Keratinocyte (primary cell): ENCODE data around the gene CCNB3. TPM values are rescaled to one million over a fixed set of nuclear protein-coding genes. Genes with fewer than 3 reads are reported as not detected.

Experiments
- DNase-seq: peaks from one replicate; pipeline ENCODE4 v3.0.0-alpha.2; 2011; ENCODE audit warnings: low read depth, missing footprints, low spot score
- FAIRE-seq: peaks from 2 replicates; lab custom pipeline; 2011; peaks lifted over from hg19 to GRCh38; lab: Jason Lieb, UNC
- H2AFZ ChIP-seq: 2 replicates; pipeline ENCODE4 v1.6.0; 2012; ENCODE audit warnings: low read length, control low read depth, inconsistent platforms; ENCODE audit not compliant: control insufficient read depth
- H3K27ac ChIP-seq: 2 replicates; pipeline ENCODE4 v1.5.1; 2011; ENCODE audit warnings: low read length; ENCODE audit not compliant: control insufficient read depth, insufficient read depth
- H3K27me3 ChIP-seq: 3 replicates; pipeline ENCODE4 v1.6.0; 2011; ENCODE audit warnings: low read length; ENCODE audit not compliant: control insufficient read depth, insufficient read depth; ENCODE audit errors: extremely low read depth
- H3K36me3 ChIP-seq, 2 experiments: 2 replicates in 1 of 2; 3 replicates in 1 of 2; pipeline ENCODE4 v1.5.1; 2011; ENCODE audit warnings: low read length in 2 of 2, mild to moderate bottlenecking in 1 of 2; ENCODE audit not compliant: control insufficient read depth in 2 of 2, insufficient read depth in 2 of 2; ENCODE audit errors: extremely low read depth in 1 of 2
- H3K4me1 ChIP-seq: 3 replicates; pipeline ENCODE4 v1.5.1; 2011; ENCODE audit warnings: low read length; ENCODE audit not compliant: control insufficient read depth, insufficient read depth; ENCODE audit errors: extremely low read depth
- H3K4me2 ChIP-seq: 3 replicates; pipeline ENCODE4 v1.6.0; 2011; ENCODE audit warnings: low read depth, low read length; ENCODE audit not compliant: control insufficient read depth, insufficient read depth; ENCODE audit errors: extremely low read depth
- H3K4me3 ChIP-seq, 3 experiments: fragments of 200-600 bp in 1 of 3; sonication (generic) in 1 of 3; 2 replicates in 2 of 3; 3 replicates in 1 of 3; pipeline ENCODE4 v1.5.1; 2011 to 2016; ENCODE audit warnings: low read length in 3 of 3, mild to moderate bottlenecking in 3 of 3, control low read depth in 2 of 3, inconsistent platforms in 1 of 3, low read depth in 1 of 3, mixed read lengths in 1 of 3, mixed run types in 1 of 3, moderate library complexity in 1 of 3; ENCODE audit not compliant: control insufficient read depth in 2 of 3, insufficient read depth in 2 of 3; ENCODE audit errors: extremely low read depth in 1 of 3
- H3K79me2 ChIP-seq: 2 replicates; pipeline ENCODE4 v1.6.0; 2012; ENCODE audit warnings: low read length; ENCODE audit not compliant: control insufficient read depth, insufficient read depth
- H3K9ac ChIP-seq: 3 replicates; pipeline ENCODE4 v1.6.0; 2011; ENCODE audit warnings: low read length; ENCODE audit not compliant: control insufficient read depth, insufficient read depth; ENCODE audit errors: extremely low read depth
- H3K9me1 ChIP-seq: 3 replicates; pipeline ENCODE4 v1.6.0; 2011; ENCODE audit warnings: low read length; ENCODE audit not compliant: control insufficient read depth, insufficient read depth; ENCODE audit errors: extremely low read depth
- H3K9me3 ChIP-seq: 2 replicates; pipeline ENCODE4 v1.5.1; 2012; ENCODE audit warnings: low read depth, low read length; ENCODE audit not compliant: control insufficient read depth
- H4K20me1 ChIP-seq: 3 replicates; pipeline ENCODE4 v1.6.0; 2011; ENCODE audit warnings: low read length; ENCODE audit not compliant: control insufficient read depth, insufficient read depth; ENCODE audit errors: extremely low read depth
- CTCF ChIP-seq, 3 experiments: IDR thresholded peaks in 1 of 3; conservative IDR thresholded peaks in 1 of 3; optimal IDR thresholded peaks in 1 of 3; 2 replicates in 2 of 3; 3 replicates in 1 of 3; pipeline versions ENCODE3 to v1.5.1; 2011; ENCODE audit warnings: low read length in 3 of 3, mild to moderate bottlenecking in 3 of 3, moderate library complexity in 2 of 3, control low read depth in 1 of 3, inconsistent platforms in 1 of 3; ENCODE audit not compliant: insufficient read depth in 2 of 3; ENCODE audit errors: extremely low read depth in 1 of 3
- EZH2 ChIP-seq: IDR thresholded peaks from one replicate; pipeline ENCODE4 v1.6.1; 2012; ENCODE audit warnings: inconsistent platforms, mild to moderate bottlenecking, low read length, moderate library complexity
- dilution Hi-C: fragments of 300-500 bp; cut with MboI; formaldehyde crosslinking; loops from one replicate; pipeline ENCODE4 v1.7.0; 2020; ENCODE audit warnings: low sequenced_read_pairs; ENCODE audit not compliant: extremely low pct_ligation_motif_present
- polyA plus RNA-seq, 5 experiments: library from polyadenylated mRNA; depleted of rRNA in 3 of 5; stranded (reverse) in 3 of 5; stranded (forward) in 1 of 5; unstranded in 1 of 5; fragments of >200 nt; gene quantifications; 1 replicate in 1 of 5; 2 replicates in 3 of 5; 3 replicates in 1 of 5; pipeline versions ENCODE4 v1.2.1 to v1.2.3, GENCODE V29; 2011 to 2012; ENCODE audit warnings: missing spikeins in 2 of 5, low read depth in 1 of 5, low replicate concordance in 1 of 5

Gene CCNB3
- polyA plus RNA-seq, 1 donor (not counting 4 experiments of a cell fraction or from before 2014, with no cell fraction given) = 0.72 TPM

GRCh38 chrX:50333308-50333707, 128.7 kb downstream of the CCNB3 start:
- DNase-seq (no peak), FAIRE-seq (no peak)
- no peak overlapping the region for H3K4me3 ChIP-seq
- no peak overlapping the region for H3K9ac ChIP-seq
- no peak overlapping the region for H3K27ac ChIP-seq
- no peaks in the 10 kb centered on the region for H3K4me1 ChIP-seq
- dilution Hi-C loops = no loop called here
- no peaks in the 10 kb centered on the region for H3K9me1 ChIP-seq
- H3K27me3 ChIP-seq = no peaks in the 10 kb centered on the region
- no peaks in the 10 kb centered on the region for H4K20me1 ChIP-seq
- TF ChIP-seq EZH2 = no peak
- no peak for TF ChIP-seq CTCF (optimal IDR thresholded peaks at IDR 0.05 in 1 of 3, IDR thresholded peaks at IDR 0.05 in 1 of 3, conservative IDR thresholded peaks at IDR 0.05 in 1 of 3; ENCODE audit: extremely low read depth in 1 of 3, insufficient read depth in 2 of 3, low read length in 3 of 3)
- H3K4me2 ChIP-seq = no peak overlapping the region
- H3K36me3 ChIP-seq = no peaks in the 10 kb centered on the region
- no peaks in the 10 kb centered on the region for H3K79me2 ChIP-seq
- H3K9me3 ChIP-seq = no peaks in the 10 kb centered on the region
- no peak overlapping the region for H2AFZ ChIP-seq

GRCh38 chrX:50343917-50344316, 139.4 kb downstream of the CCNB3 start:
- FAIRE-seq = no peak
- dilution Hi-C loops = no loop called here

More at GRCh38 chrX:50343917-50344316, 139.4 kb downstream of the CCNB3 start:
- Histone ChIP-seq H3K79me2 (no peaks in the 10 kb centered on the region), H3K36me3 (no peaks in the 10 kb centered on the region), H3K4me2 (no peak overlapping the region), H4K20me1 (no peaks in the 10 kb centered on the region), H2AFZ (no peak overlapping the region), H3K9ac (no peak overlapping the region), H3K4me3 (no peak overlapping the region), H3K4me1 (no peaks in the 10 kb centered on the region), H3K27ac (no peak overlapping the region), H3K9me1 (no peaks in the 10 kb centered on the region), H3K9me3 (no peaks in the 10 kb centered on the region), H3K27me3 (no peaks in the 10 kb centered on the region)
- TF ChIP-seq CTCF (optimal IDR thresholded peaks at IDR 0.05 in 1 of 3, IDR thresholded peaks at IDR 0.05 in 1 of 3, conservative IDR thresholded peaks at IDR 0.05 in 1 of 3; ENCODE audit: extremely low read depth in 1 of 3, insufficient read depth in 2 of 3, low read length in 3 of 3) (no peak), EZH2 (no peak)
- no peak for DNase-seq
